ENCODE data around the gene PIGW. TPM values are rescaled to one million over a fixed set of nuclear protein-coding genes. Genes with fewer than 3 reads are reported as not detected.

Gene PIGW
- total and polyA plus RNA-seq, 9 of the 15 experiments (the other 6 are each of a cell fraction or from before 2014, with no cell fraction given): 9.5 to 33.9 (median 21.2) TPM

DNA sequence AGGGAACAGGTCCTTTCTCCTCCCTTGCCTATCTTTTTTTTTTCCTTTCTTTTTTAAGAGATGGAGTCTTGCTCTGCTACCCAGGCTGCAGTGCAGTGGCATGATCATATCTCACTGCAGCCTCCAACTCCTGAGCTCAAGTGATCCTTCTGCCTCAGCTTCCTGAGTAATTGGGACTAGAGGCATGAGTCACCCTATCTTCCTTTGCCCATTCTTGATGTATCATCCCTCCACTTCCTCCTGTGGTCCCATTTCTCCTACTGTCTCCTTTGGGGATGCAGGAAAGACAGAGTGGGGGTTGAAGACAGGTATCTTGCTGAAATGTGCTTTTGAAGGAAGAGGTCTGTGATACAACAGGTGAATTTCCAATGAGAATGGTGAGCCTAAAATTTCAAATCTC is 5.7 kb upstream of the PIGW start:
- peaks cover 17 to 34% of the 10 kb centered on the region in 2 experiments for H3K4me1 ChIP-seq (replicated peaks in 1 of 2; ENCODE audit: control insufficient read depth in 2 of 2, insufficient read depth in 2 of 2, low read length in 2 of 2)
- TF ChIP-seq ZNF316 (IDR thresholded peaks at IDR 0.05): 0 out of 2 replicates have a peak, but pooled peaks have one; percentile 7
- TF ChIP-seq, protein P1, sequence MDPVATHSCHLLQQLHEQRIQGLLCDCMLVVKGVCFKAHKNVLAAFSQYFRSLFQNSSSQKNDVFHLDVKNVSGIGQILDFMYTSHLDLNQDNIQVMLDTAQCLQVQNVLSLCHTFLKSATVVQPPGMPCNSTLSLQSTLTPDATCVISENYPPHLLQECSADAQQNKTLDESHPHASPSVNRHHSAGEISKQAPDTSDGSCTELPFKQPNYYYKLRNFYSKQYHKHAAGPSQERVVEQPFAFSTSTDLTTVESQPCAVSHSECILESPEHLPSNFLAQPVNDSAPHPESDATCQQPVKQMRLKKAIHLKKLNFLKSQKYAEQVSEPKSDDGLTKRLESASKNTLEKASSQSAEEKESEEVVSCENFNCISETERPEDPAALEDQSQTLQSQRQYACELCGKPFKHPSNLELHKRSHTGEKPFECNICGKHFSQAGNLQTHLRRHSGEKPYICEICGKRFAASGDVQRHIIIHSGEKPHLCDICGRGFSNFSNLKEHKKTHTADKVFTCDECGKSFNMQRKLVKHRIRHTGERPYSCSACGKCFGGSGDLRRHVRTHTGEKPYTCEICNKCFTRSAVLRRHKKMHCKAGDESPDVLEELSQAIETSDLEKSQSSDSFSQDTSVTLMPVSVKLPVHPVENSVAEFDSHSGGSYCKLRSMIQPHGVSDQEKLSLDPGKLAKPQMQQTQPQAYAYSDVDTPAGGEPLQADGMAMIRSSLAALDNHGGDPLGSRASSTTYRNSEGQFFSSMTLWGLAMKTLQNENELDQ (CRISPR knock-in tag; IDR thresholded peaks at IDR 0.05; ENCODE audit: borderline replicate concordance): no peak
- peak; percentile 51; the same call in 1 of the 2 replicates for TF ChIP-seq EHMT2 (IDR thresholded peaks at IDR 0.05)
- TF ChIP-seq ZEB2 (IDR thresholded peaks at IDR 0.05): 0 out of 2 replicates have a peak, but pooled peaks have one; percentile 58
- TF ChIP-seq ZNF384 (IDR thresholded peaks at IDR 0.05; ENCODE audit: low read depth, low read length): no peak
- TF ChIP-seq CTBP1 (IDR thresholded peaks at IDR 0.05; ENCODE audit: borderline replicate concordance): peak; percentile 79
- peak; percentile 96 for TF ChIP-seq FOSL1 (tag; conservative IDR thresholded peaks at IDR 0.05)
- TF ChIP-seq SMARCE1 (IDR thresholded peaks at IDR 0.05): peak; percentile 86
- TF ChIP-seq, protein P2, sequence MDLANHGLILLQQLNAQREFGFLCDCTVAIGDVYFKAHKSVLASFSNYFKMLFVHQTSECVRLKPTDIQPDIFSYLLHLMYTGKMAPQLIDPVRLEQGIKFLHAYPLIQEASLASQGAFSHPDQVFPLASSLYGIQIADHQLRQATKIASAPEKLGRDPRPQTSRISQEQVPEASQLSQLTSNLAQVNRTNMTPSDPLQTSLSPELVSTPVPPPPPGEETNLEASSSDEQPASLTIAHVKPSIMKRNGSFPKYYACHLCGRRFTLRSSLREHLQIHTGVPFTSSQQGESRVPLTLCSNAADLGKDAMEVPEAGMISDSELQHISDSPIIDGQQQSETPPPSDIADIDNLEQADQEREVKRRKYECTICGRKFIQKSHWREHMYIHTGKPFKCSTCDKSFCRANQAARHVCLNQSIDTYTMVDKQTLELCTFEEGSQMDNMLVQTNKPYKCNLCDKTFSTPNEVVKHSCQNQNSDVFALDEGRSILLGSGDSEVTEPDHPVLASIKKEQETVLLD (IDR thresholded peaks at IDR 0.05): peak; percentile 27; the same call in 1 of the 2 replicates
- TF ChIP-seq E2F8 (IDR thresholded peaks at IDR 0.05; ENCODE audit: low read depth, partially characterized antibody): no peak
- TF ChIP-seq SMARCA4 (IDR thresholded peaks at IDR 0.05): peak; percentile 88
- peak; percentile 86 for TF ChIP-seq JUN (IDR thresholded peaks at IDR 0.05; ENCODE audit: borderline replicate concordance, low read depth, low read length)
- no peak for TF ChIP-seq JUN (CRISPR knock-in tag; IDR thresholded peaks at IDR 0.05; ENCODE audit: borderline replicate concordance)
- no peak for TF ChIP-seq KLF6 (CRISPR knock-in tag; IDR thresholded peaks at IDR 0.05; ENCODE audit: borderline replicate concordance)
- TF ChIP-seq JUNB (CRISPR knock-in tag; conservative IDR thresholded peaks at IDR 0.05): 0 out of 2 replicates have a peak, but pooled peaks have one; percentile 37
- TF ChIP-seq TCF3 (CRISPR knock-in tag; IDR thresholded peaks at IDR 0.05): peak; percentile 48; the same call in 1 of the 2 replicates
- peak; percentile 44; the same call in 1 of the 2 replicates for TF ChIP-seq C11orf30 (IDR thresholded peaks at IDR 0.05; ENCODE audit: low read depth)
- 0 out of 2 replicates have a peak, but pooled peaks have one; percentile 38 for TF ChIP-seq POLR2AphosphoS5 (IDR thresholded peaks at IDR 0.05; ENCODE audit: control insufficient read depth, insufficient read depth, low read depth, low read length)

More for the DNA sequence above, 5.7 kb upstream of the PIGW start:
- ATAC-seq (peak; percentile 12; the same call in 1 of the 3 replicates), DNase-seq (ENCODE audit: extremely low read depth in 1 of 4, low spot score in 3 of 4) (peak in 2 of 4 experiments; percentile 19 to 58), FAIRE-seq (no peak)
- H3K79me2 ChIP-seq (ENCODE audit: control insufficient read depth, insufficient read depth, low read length): peaks cover 52% of the 10 kb centered on the region
- CTCF ChIA-PET (ENCODE audit: low intra/inter-chr PET ratio): no interaction called here
- 0 out of 2 replicates have a peak, but pooled peaks cover 4% of the 10 kb centered on the region for H4K20me1 ChIP-seq (replicated peaks; ENCODE audit: control insufficient read depth, insufficient read depth, low read length)
- in situ Hi-C loops (cut with MboI): no loop called here
- H3K4me3 ChIP-seq: no peak overlapping the region
- H3K36me3 ChIP-seq (ENCODE audit: control insufficient read depth, insufficient read depth, low read length): peaks cover 95% of the 10 kb centered on the region
- intact Hi-C loops (cut with micrococcal nuclease): no loop called here
- no peak overlapping the region for H3K9ac ChIP-seq (ENCODE audit: insufficient read depth in 1 of 2, low read depth in 2 of 2, low read length in 2 of 2)
- no TSS peak for BruUV-seq (replicated peaks)
- H3K9me1 ChIP-seq (ENCODE audit: control insufficient read depth, insufficient read depth, low read length): no peaks in the 10 kb centered on the region
- POLR2A ChIA-PET: interaction anchor here (0.7 kb wide), 1 partner anchor 22 kb away, joined by 3 read pairs; no protein-coding TSS in a partner anchor
- no peaks in the 10 kb centered on the region for H3K27me3 ChIP-seq (ENCODE audit: control insufficient read depth in 2 of 2, insufficient read depth in 2 of 2, low read length in 2 of 2)
- H2AFZ ChIP-seq (ENCODE audit: low read depth, low read length): no peak overlapping the region
- no peaks in the 10 kb centered on the region for H3K9me3 ChIP-seq (replicated peaks; ENCODE audit: control insufficient read depth, insufficient read depth, low read depth, low read length)
- peak overlapping the region; percentile 47; the same call in 2 of the 3 replicates for H3K27ac ChIP-seq (ENCODE audit: extremely low read depth, low read depth, low read length)
- no peak overlapping the region for H3K4me2 ChIP-seq (ENCODE audit: insufficient read depth, low read length)
